B cell (primary cell): ENCODE data around the gene EMP2. TPM values are rescaled to one million over a fixed set of nuclear protein-coding genes. Genes with fewer than 3 reads are reported as not detected.

Source experiments
- ATAC-seq: fragments of 200-7000 bp; cut with Tn5 transposase; one replicate; pipeline ENCODE4 v1.10.0; 2021; ENCODE audit warnings: low read depth, mild to moderate bottlenecking, moderate number of reproducible peaks, moderate library complexity
- CTCF ChIA-PET: fragments of 350-600 bp; sonication (Branson Sonifier 250); formaldehyde crosslinking; loops from one replicate; lab custom pipeline; 2021; ENCODE audit warnings: antibody characterized with exemption, inconsistent platforms; lab: Charles Lee
- POLR2A ChIA-PET: fragments of 350-600 bp; sonication (Branson Sonifier 250); formaldehyde crosslinking; loops from one replicate; lab custom pipeline; 2021; ENCODE audit warnings: antibody characterized with exemption; lab: Charles Lee
- DNase-seq: peaks from one replicate; pipeline ENCODE4 v3.0.0; 2013
- H2AFZ ChIP-seq: 2 replicates; pipeline ENCODE4 v1.6.1; 2012; ENCODE audit warnings: mild to moderate bottlenecking, low read depth, low read length; ENCODE audit not compliant: insufficient read depth, poor library complexity, severe bottlenecking
- H3K27ac ChIP-seq, 2 donors: 1 replicate in 1 of 2; 2 replicates in 1 of 2; pipeline ENCODE4 v1.5.1; 2012 to 2013; ENCODE audit warnings: low read length in 2 of 2, mild to moderate bottlenecking in 2 of 2, moderate library complexity in 1 of 2
- H3K27me3 ChIP-seq, 4 experiments: fragments of 200-600 bp in 1 of 4; sonication (generic) in 1 of 4; replicated peaks in 1 of 4; 1 replicate in 2 of 4; 2 replicates in 2 of 4; pipeline versions ENCODE4 v1.6.1 to v1.7.0; 2013 to 2016; ENCODE audit warnings: low read length in 3 of 4, mild to moderate bottlenecking in 2 of 4, mixed read lengths in 1 of 4, moderate library complexity in 1 of 4; ENCODE audit not compliant: insufficient read depth in 4 of 4, control insufficient read depth in 3 of 4; ENCODE audit errors: control extremely low read depth in 1 of 4
- H3K36me3 ChIP-seq, 2 experiments: replicated peaks in 1 of 2; 1 replicate in 1 of 2; 2 replicates in 1 of 2; pipeline versions ENCODE4 v1.6.1 to v1.7.1; 2013; ENCODE audit warnings: low read length in 1 of 2; ENCODE audit not compliant: insufficient read depth in 2 of 2, control insufficient read depth in 1 of 2; ENCODE audit errors: control extremely low read depth in 1 of 2, extremely low read depth in 1 of 2
- H3K4me1 ChIP-seq, 2 donors: fragments of 200-600 bp in 1 of 2; sonication (generic) in 1 of 2; 1 replicate in 1 of 2; 2 replicates in 1 of 2; pipeline versions ENCODE4 v1.5.1 to v1.6.1; 2013 to 2017; ENCODE audit warnings: low read length in 2 of 2; ENCODE audit not compliant: control insufficient read depth in 2 of 2, insufficient read depth in 2 of 2
- H3K4me2 ChIP-seq: replicated peaks from 2 replicates; pipeline ENCODE3; 2012; ENCODE audit warnings: mild to moderate bottlenecking, low read depth, low read length; ENCODE audit not compliant: poor library complexity, severe bottlenecking
- H3K4me3 ChIP-seq, 5 experiments: fragments of 200-600 bp in 1 of 5; sonication (generic) in 1 of 5; 1 replicate in 3 of 5; 2 replicates in 2 of 5; pipeline versions ENCODE4 v1.5.1 to v1.7.0; 2011 to 2016; ENCODE audit warnings: low read length in 4 of 5, mild to moderate bottlenecking in 4 of 5, low read depth in 2 of 5, control low read depth in 1 of 5, moderate library complexity in 1 of 5; ENCODE audit not compliant: insufficient read depth in 1 of 5; ENCODE audit errors: control extremely low read depth in 1 of 5, extremely low read depth in 1 of 5
- H3K79me2 ChIP-seq: fragments of 200-600 bp; sonication (generic); one replicate; pipeline ENCODE4 v1.6.0; 2016; ENCODE audit warnings: low read length; ENCODE audit not compliant: control insufficient read depth, insufficient read depth
- H3K9ac ChIP-seq: fragments of 200-600 bp; sonication (generic); 2 replicates; pipeline ENCODE4 v1.6.1; 2017; ENCODE audit warnings: mild to moderate bottlenecking, low read length, moderate library complexity
- H3K9me3 ChIP-seq, 3 donors: one replicate each; pipeline versions ENCODE4 v1.6.1 to v1.7.1; 2013; ENCODE audit warnings: low read length in 2 of 3; ENCODE audit not compliant: control insufficient read depth in 2 of 3, insufficient read depth in 1 of 3; ENCODE audit errors: control extremely low read depth in 1 of 3
- H4K20me1 ChIP-seq: 2 replicates; pipeline ENCODE4 v1.6.0; 2012; ENCODE audit warnings: mild to moderate bottlenecking, low read length; ENCODE audit not compliant: insufficient read depth, control insufficient read depth, poor library complexity, severe bottlenecking
- H3K27ac Mint-ChIP-seq: one replicate; pipeline ENCODE4 v1.8.0; 2021; ENCODE audit warnings: mixed read lengths
- H3K27me3 Mint-ChIP-seq: one replicate; pipeline ENCODE4 v1.8.0; 2021; ENCODE audit warnings: mixed read lengths
- H3K4me1 Mint-ChIP-seq: one replicate; pipeline ENCODE4 v1.8.0; 2021; ENCODE audit warnings: mixed read lengths
- H3K4me3 Mint-ChIP-seq: one replicate; pipeline ENCODE4 v1.8.0; 2021; ENCODE audit warnings: mixed read lengths
- H3K9me3 Mint-ChIP-seq: one replicate; pipeline ENCODE4 v1.8.0; 2022; ENCODE audit warnings: mixed read lengths; ENCODE audit not compliant: insufficient read depth
- CTCF ChIP-seq: fragments of 200-600 bp; IDR thresholded peaks from one replicate; pipeline ENCODE4 v1.8.0; 2022; ENCODE audit warnings: antibody characterized with exemption, mild to moderate bottlenecking
- EZH2 ChIP-seq: IDR thresholded peaks from 2 replicates; pipeline ENCODE4 v1.6.1; 2012; ENCODE audit warnings: borderline replicate concordance, low read depth, mild to moderate bottlenecking, moderate library complexity, low read length; ENCODE audit not compliant: insufficient read depth, poor library complexity, severe bottlenecking
- WGBS: methylation state at CpG from one replicate; pipeline ENCODE4 v1.1.5; 2013; ENCODE audit warnings: missing lambda C conversion rate; ENCODE audit not compliant: insufficient coverage; 5-methylcytosine and 5-hydroxymethylcytosine counted together
- intact Hi-C: fragments of 100-400 bp; cut with micrococcal nuclease; formaldehyde crosslinking; loops from one replicate; pipeline ENCODE4 v1.10.0; 2022
- polyA plus RNA-seq: library from polyadenylated mRNA; depleted of rRNA; stranded (reverse); fragments of >200 nt; gene quantifications from 2 replicates; pipeline ENCODE4 v1.2.3, GENCODE V29; 2012
- total RNA-seq, 2 donors: library from RNA; stranded (reverse); fragments of 120-200 nt in 1 of 2; gene quantifications; 1 replicate in 1 of 2; 2 replicates in 1 of 2; pipeline versions ENCODE4 v1.2.3 to v1.2.4, GENCODE V29; 2013 to 2022

The EMP2 gene
- total and polyA plus RNA-seq, 2 donors (not counting 1 experiment from before 2014, with no cell fraction given) = 0.01 TPM; not detected in 1

DNA sequence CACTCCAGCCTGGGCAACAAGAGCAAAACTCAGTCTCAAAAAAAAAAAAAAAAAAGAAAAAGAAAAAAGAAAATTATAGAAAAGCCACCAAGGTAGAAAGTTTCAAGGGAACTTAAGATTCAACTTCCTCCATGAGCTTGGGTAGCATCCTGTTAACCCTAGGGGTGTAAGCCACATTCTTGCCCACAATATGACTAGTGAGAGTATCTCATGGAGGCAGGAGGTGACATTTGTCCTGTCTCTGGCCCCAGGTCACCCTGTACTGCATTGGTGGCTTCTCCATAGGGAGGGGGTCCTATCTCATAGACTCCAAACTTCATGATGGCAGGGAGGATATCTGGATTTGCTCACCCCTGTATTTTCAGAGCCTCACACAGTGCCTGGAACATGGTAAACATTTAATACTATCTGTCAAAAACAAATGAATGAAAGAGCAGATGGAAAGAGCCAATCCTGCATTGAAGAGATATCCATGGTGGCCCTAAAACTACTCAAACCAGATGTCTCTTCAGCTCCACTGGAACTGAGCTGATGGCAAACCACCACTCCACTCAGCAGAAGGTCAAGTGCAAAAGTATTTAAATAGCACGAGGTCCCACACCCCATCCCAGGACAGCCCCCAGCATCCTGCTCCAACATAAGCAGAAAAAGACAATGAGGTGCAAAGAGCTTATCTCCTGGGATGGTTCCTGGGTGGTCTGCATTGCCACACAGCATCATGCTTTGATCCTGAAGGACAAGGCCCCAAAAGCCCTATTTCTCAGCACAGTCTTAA lies 50.3 kb downstream of the EMP2 start:
- no peaks in the 10 kb centered on the region for H3K27me3 Mint-ChIP-seq
- Histone ChIP-seq H3K27ac (no peak overlapping the region), H3K4me3 (no peak overlapping the region), H3K9ac (no peak overlapping the region), H3K4me1 (no peaks in the 10 kb centered on the region), H3K4me2 (no peak overlapping the region), H4K20me1 (no peaks in the 10 kb centered on the region), H3K79me2 (no peaks in the 10 kb centered on the region), H2AFZ (no peak overlapping the region), H3K9me3 (no peaks in the 10 kb centered on the region), H3K27me3 (no peaks in the 10 kb centered on the region), H3K36me3 (no peaks in the 10 kb centered on the region)
- no peaks in the 10 kb centered on the region for H3K9me3 Mint-ChIP-seq
- intact Hi-C loops = no loop called here
- CTCF ChIA-PET = interaction anchor here (0.8 to 1.6 kb wide), 3 partner anchors 9 to 206 kb away, joined by 4 read pairs; no protein-coding TSS in a partner anchor
- DNase-seq (no peak), ATAC-seq (no peak)
- no peak overlapping the region for H3K27ac Mint-ChIP-seq
- H3K4me1 Mint-ChIP-seq = no peaks in the 10 kb centered on the region
- 83% methylated on average over 1 of the region's 1 CpG for WGBS
- TF ChIP-seq CTCF = no peak
- TF ChIP-seq EZH2 = no peak
- POLR2A ChIA-PET = interaction anchor here (0.7 kb wide), 1 partner anchor 223 kb away, joined by 4 read pairs; no protein-coding TSS in a partner anchor
- H3K4me3 Mint-ChIP-seq = no peak overlapping the region

DNA sequence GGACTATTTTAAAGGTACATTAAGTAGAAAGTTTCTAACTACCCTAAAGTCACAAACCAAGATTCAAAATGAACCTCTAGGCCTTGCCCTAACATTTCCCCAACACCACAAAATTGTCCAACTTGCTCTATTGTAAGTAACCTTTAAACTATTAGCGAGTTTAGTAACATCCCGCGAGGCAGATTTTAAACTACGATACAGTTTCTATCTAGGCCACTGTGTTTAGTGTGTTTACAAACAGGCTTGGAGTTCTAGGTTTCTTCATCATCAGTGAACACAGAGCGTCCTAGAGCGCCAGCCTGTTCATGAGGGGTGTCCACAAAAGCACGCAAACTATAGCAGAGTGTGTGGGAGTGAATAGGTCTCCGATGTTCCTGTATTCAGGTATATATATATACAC lies 51.8 kb downstream of the EMP2 start:
- Mint-ChIP-seq H3K4me1 (no peaks in the 10 kb centered on the region), H3K9me3 (no peaks in the 10 kb centered on the region), H3K4me3 (no peak overlapping the region), H3K27me3 (no peaks in the 10 kb centered on the region), H3K27ac (no peak overlapping the region)
- Histone ChIP-seq H3K27me3 (no peaks in the 10 kb centered on the region), H3K4me2 (no peak overlapping the region), H2AFZ (no peak overlapping the region), H3K9ac (no peak overlapping the region), H4K20me1 (no peaks in the 10 kb centered on the region), H3K4me1 (no peaks in the 10 kb centered on the region), H3K36me3 (no peaks in the 10 kb centered on the region), H3K9me3 (no peaks in the 10 kb centered on the region), H3K79me2 (no peaks in the 10 kb centered on the region), H3K27ac (no peak overlapping the region), H3K4me3 (no peak overlapping the region)
- ATAC-seq = no peak
- no CpG with 5 or more reads among the region's 8 CpGs for WGBS
- DNase-seq = no peak
- ChIA-PET POLR2A (no interaction called here), CTCF (interaction anchor here (0.7 kb wide), 1 partner anchor 14 kb away, joined by 4 read pairs; no protein-coding TSS in a partner anchor)
- TF ChIP-seq CTCF = no peak
- no peak for TF ChIP-seq EZH2
- intact Hi-C loops = no loop called here
